Testis (tissue), 3 donors: ENCODE measurements around the gene GPC1. TPM values are rescaled to one million over a fixed set of nuclear protein-coding genes. Genes with fewer than 3 reads are reported as not detected.

Experiments
- DNase-seq: peaks from one replicate; pipeline ENCODE4 v3.0.0-alpha.2; 2019
- H3K27ac ChIP-seq, 2 donors: fragments of 200-600 bp; sonication (generic); one replicate each; pipeline ENCODE4 v1.5.1; 2019
- H3K27me3 ChIP-seq: fragments of 200-600 bp; sonication (generic); one replicate; pipeline ENCODE4 v1.5.1; 2019
- H3K36me3 ChIP-seq: fragments of 200-600 bp; sonication (generic); one replicate; pipeline ENCODE4 v1.5.1; 2017; ENCODE audit warnings: low read depth; ENCODE audit errors: missing control alignments
- H3K4me1 ChIP-seq: fragments of 200-600 bp; sonication (generic); one replicate; pipeline ENCODE4 v1.5.1; 2019
- H3K4me3 ChIP-seq, 2 donors: fragments of 200-600 bp; sonication (generic); one replicate each; pipeline ENCODE4 v1.5.1; 2017 to 2019
- H3K9me3 ChIP-seq: fragments of 200-600 bp; sonication (generic); one replicate; pipeline ENCODE4 v1.5.1; 2017
- POLR2A ChIP-seq: fragments of 450-650 bp; IDR thresholded peaks from one replicate; pipeline ENCODE4 v1.6.1; 2017; ENCODE audit warnings: antibody characterized with exemption, mild to moderate bottlenecking, moderate library complexity
- WGBS, 2 donors: methylation state at CpG; one replicate each; pipeline ENCODE4 v1.1.5; 2018; 5-methylcytosine and 5-hydroxymethylcytosine counted together
- intact Hi-C: fragments of 100-400 bp; cut with DNase I; formaldehyde crosslinking; loops from one replicate; pipeline ENCODE4 v1.15.1; 2023; ENCODE audit warnings: low total_unique reads
- polyA plus RNA-seq: library from polyadenylated mRNA; stranded (reverse); fragments of 350-450 nt; fragmentation: Illumina TruSeq; extraction: RNeasy Lipid Tissue Mini Kit (QIAGEN cat#74804); gene quantifications from one replicate; pipeline ENCODE4 v1.2.3, GENCODE V29; 2014; ENCODE audit warnings: low read depth, low replicate concordance; ENCODE audit not compliant: insufficient read depth
- total RNA-seq, 2 donors: library from RNA; depleted of rRNA; stranded (reverse); fragments of >200 nt; gene quantifications; one replicate each; pipeline ENCODE4 v1.2.3, GENCODE V29; 2016
- TF ChIP-seq, protein P1 (sequence below), 3 experiments: fragments of 450-650 bp in 2 of 3; fragments of 200-600 bp in 1 of 3; sonication (generic) in 1 of 3; IDR thresholded peaks; one replicate each; pipeline ENCODE4 v1.5.1; 2016 to 2019; ENCODE audit warnings: antibody characterized with exemption in 3 of 3, mild to moderate bottlenecking in 2 of 3, moderate library complexity in 1 of 3

The GPC1 gene
- total and polyA plus RNA-seq, 3 donors from 2014 or later, result 74.2 to 479 (median 244) TPM

DNA sequence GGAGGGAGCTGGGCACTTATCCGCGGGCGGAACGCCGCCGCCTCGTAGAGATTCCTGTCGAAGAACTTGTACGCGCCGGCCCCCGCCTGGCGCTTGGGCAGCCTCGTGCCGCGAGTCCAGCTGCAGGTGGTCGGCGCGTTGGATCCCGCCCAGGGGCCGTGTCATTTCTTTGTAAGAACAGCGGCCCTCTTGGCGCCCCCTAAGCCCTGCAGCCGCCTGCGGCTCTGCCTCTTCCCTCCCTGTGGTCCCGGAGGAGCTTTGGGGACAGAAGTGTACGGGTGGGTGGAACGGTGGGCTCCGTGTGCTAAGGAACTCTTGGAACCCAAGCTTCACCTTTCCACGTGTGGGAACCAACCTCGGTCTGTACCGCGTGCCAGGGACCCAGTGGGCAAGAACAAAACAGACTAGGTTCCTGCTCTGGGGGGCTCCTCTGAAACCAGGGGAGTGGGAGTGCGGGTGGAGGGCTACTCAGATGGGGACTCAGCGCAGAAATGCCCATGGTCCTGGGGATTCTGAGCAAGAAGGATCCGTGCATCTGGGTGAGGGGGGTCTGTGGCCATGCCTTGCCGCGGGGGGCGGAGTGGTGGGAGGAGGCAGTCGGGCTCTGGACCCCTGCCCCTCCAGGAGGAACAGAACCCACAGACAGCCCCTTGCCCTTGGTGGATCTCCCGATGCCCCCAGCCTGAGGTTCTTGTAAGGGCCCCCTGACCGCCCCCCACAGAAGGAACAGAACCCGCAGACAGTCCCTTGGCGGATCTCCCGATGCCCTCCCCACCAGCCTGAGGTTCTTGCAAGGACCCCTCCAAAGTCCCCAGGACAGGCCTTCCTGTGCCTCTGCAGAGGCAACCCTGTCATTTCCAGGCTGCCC is 1.5 kb downstream of the GPC1 start:
- Histone ChIP-seq H3K36me3 (no peaks in the 10 kb centered on the region), H3K4me3 (peak overlapping the region; percentile 72 to 80), H3K9me3 (no peaks in the 10 kb centered on the region), H3K27me3 (no peaks in the 10 kb centered on the region), H3K4me1 (peaks cover 23% of the 10 kb centered on the region), H3K27ac (peak overlapping the region; percentile 75 to 88)
- intact Hi-C loops, result loop anchor here (5.0 kb wide), 1 partner anchor 205 kb away; no protein-coding TSS in a partner anchor
- TF ChIP-seq POLR2A, result no peak
- TF ChIP-seq, protein P1, sequence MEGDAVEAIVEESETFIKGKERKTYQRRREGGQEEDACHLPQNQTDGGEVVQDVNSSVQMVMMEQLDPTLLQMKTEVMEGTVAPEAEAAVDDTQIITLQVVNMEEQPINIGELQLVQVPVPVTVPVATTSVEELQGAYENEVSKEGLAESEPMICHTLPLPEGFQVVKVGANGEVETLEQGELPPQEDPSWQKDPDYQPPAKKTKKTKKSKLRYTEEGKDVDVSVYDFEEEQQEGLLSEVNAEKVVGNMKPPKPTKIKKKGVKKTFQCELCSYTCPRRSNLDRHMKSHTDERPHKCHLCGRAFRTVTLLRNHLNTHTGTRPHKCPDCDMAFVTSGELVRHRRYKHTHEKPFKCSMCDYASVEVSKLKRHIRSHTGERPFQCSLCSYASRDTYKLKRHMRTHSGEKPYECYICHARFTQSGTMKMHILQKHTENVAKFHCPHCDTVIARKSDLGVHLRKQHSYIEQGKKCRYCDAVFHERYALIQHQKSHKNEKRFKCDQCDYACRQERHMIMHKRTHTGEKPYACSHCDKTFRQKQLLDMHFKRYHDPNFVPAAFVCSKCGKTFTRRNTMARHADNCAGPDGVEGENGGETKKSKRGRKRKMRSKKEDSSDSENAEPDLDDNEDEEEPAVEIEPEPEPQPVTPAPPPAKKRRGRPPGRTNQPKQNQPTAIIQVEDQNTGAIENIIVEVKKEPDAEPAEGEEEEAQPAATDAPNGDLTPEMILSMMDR (IDR thresholded peaks at IDR 0.05), result no peak
- DNase-seq, result peak; percentile 35
- WGBS, 2 donors, result 15 to 22% methylated on average over 6 to 45 of the region's 45 CpGs

DNA sequence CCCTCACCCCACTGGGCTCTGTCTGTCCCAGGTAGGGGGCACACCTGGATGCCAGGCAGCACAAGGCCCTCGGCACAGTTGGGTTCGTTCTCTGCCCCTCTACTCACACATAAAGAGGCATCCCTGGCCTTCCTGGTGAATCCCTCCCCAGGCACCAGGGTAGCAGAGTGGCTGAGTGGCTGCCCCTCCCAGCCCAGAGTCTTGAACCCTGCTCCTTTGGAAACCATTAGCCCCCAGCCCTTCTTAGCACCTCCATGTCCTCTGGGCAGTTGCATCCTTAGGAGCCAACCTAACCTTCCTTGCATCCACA is 2.0 kb downstream of the GPC1 start:
- no peaks in the 10 kb centered on the region for H3K9me3 ChIP-seq
- intact Hi-C loops, result loop anchor here (5.0 kb wide), 1 partner anchor 205 kb away; no protein-coding TSS in a partner anchor
- peak overlapping the region in 1 of 2 donors; percentile 36 for H3K27ac ChIP-seq
- peak overlapping the region in 1 of 2 donors; percentile 72 for H3K4me3 ChIP-seq
- peaks cover 23% of the 10 kb centered on the region for H3K4me1 ChIP-seq
- H3K27me3 ChIP-seq, result no peaks in the 10 kb centered on the region
- 55 to 60% methylated on average over 1 to 2 of the region's 2 CpGs for WGBS, 2 donors
- TF ChIP-seq POLR2A, result no peak
- TF ChIP-seq, protein P1 (IDR thresholded peaks at IDR 0.05), result no peak
- no peaks in the 10 kb centered on the region for H3K36me3 ChIP-seq
- no peak for DNase-seq

DNA sequence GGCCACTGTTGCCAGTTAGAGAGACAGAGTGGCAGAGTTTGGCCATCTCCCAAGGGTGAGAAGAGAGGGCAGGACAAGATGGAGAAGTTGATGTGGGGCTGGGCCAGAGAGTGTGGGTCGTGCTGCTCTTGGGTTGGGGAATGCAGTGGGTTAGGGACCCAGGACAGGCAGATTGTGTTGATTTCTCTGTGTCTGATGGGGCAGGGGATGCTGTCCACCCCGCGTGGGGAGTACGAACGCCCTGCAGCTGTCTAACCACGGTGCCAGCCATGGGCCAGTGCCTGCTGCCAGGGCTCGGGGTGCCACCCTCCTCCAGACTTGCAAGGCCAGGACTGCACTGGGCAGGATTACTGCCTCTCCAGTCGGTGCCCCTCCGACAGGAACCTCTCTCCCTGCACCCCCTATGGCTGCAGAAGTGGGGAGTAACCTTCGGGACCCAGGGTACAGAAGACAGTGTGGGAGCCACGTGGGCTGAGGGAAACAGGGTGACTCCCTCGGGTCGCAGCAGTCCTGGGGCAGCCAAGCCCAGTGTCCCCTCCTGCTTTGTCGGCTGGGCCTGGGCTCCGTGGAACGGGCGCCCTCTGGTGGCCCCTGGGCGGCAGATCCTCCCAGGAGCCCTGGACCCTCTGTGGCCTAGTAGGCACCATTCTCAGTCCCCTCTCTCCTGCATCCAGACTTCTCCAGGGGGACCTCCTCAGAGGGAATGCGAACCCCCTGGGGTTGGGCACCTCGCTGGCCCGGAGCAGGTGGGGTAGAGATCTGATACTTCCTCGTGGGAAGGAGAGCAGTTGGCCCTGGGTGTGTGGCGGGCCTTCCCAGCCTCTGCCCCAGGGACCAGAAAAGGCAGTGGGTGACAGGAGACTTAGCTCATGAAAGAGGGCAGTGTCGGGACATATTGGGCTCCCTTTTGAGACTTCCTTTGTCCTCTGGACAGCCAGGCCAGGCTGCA is 2.7 kb downstream of the GPC1 start:
- intact Hi-C loops, result loop anchor here (5.0 kb wide), 1 partner anchor 206 kb away; no protein-coding TSS in a partner anchor
- peak; percentile 86 for DNase-seq
- WGBS, 2 donors, result 34 to 69% methylated on average over 10 to 24 of the region's 24 CpGs
- H3K4me3 ChIP-seq, result peak overlapping the region in 1 of 2 donors; percentile 72
- H3K9me3 ChIP-seq, result no peaks in the 10 kb centered on the region
- peaks cover 23% of the 10 kb centered on the region for H3K4me1 ChIP-seq
- no peak for TF ChIP-seq POLR2A
- TF ChIP-seq, protein P1 (IDR thresholded peaks at IDR 0.05), result peak; percentile 90 to 93 (median 92)
- H3K36me3 ChIP-seq, result no peaks in the 10 kb centered on the region
- H3K27me3 ChIP-seq, result no peaks in the 10 kb centered on the region
- no peak overlapping the region for H3K27ac ChIP-seq

DNA sequence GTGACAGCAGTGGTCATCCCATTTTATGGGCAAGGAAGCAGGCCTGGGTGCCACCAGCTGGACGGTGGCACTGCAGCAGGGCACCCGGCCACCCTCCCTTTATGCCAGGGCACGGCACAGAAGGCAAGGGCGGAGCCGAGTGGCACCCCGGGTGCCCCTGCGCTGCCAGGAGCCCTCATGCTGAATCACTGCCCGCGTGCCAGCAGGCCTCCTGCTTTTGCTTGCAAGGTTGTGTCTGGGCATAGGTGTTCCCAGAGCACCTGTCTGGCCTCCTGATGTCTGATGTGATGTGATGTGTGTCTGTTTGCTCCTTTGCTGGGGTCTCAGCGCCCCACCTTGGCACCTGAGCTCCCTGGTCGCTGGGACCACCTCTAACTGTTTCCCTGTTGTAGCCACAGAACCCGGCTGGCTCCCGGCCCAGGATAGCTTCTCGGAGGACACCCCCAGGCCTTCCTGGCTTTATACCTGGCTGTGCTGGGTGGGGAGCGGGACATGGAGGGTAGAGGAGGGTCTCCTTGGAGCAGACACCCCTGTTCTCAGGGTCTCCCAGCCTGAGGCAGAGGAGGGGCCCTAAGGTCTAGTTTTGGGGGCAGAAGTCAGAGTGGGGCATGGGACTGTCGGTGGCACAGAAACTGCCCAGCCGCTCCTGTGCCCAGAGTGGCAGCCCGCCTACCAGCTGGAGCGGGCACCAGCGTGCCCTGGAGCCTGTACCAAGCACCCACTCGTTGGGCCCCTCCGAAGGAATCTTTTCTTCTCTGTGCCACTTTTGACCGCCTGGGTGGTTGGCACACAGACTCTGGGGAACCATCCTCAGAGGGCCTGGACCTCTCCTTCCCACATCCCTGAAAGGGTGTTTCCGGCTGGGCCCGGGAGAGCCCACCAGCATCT is 3.6 kb downstream of the GPC1 start:
- Histone ChIP-seq H3K4me3 (no peak overlapping the region), H3K27ac (no peak overlapping the region), H3K27me3 (no peaks in the 10 kb centered on the region), H3K36me3 (no peaks in the 10 kb centered on the region), H3K4me1 (peaks cover 23% of the 10 kb centered on the region), H3K9me3 (no peaks in the 10 kb centered on the region)
- WGBS, 2 donors, result 70 to 80% methylated on average over 12 to 25 of the region's 25 CpGs
- TF ChIP-seq POLR2A, result no peak
- TF ChIP-seq, protein P1 (IDR thresholded peaks at IDR 0.05), result no peak
- intact Hi-C loops, result loop anchor here (5.0 kb wide), 1 partner anchor 207 kb away; no protein-coding TSS in a partner anchor
- peak; percentile 28 for DNase-seq
